Gastroesophageal sphincter (tissue), 3 donors: ENCODE results near the gene ARMC3.

Experiments
- POLR2A ChIP-seq, 2 donors: fragments of 450-650 bp; IDR thresholded peaks; one replicate each; pipeline ENCODE4 v1.6.1; 2017; ENCODE audit warnings: antibody characterized with exemption in 2 of 2, mild to moderate bottlenecking in 2 of 2, moderate library complexity in 1 of 2
- POLR2AphosphoS5 ChIP-seq: sonication (generic); formaldehyde crosslinking; IDR thresholded peaks from one replicate; pipeline ENCODE4 v1.6.1; 2017; ENCODE audit warnings: antibody characterized with exemption
- TF ChIP-seq, protein P1 (sequence below), 4 experiments: fragments of 200-600 bp in 2 of 4; fragments of 450-650 bp in 2 of 4; sonication (generic) in 1 of 4; IDR thresholded peaks; one replicate each; pipeline ENCODE4 v1.5.1; 2017 to 2019; ENCODE audit warnings: antibody characterized with exemption in 4 of 4, mild to moderate bottlenecking in 2 of 4, moderate library complexity in 2 of 4

DNA sequence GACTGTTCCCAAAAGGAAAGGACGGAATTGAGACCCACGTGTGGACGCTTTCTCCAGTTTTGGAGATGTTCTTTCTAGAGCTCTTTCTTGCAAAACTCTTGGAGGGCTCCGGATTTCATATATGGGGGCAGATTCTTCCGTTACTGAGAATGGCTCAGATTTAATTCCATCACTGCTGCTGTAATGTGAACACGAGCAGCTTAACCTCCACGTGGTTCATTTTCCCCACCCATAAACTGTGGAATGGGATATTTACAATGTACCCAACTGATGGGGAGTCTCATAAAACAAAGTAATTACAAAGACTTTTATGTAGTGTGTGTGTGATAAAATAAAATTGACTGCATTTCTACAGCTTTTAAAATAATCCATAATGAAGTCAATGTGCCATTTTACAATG, 152.4 kb downstream of the ARMC3 start:
- no peak for TF ChIP-seq POLR2A (IDR thresholded peaks at IDR 0.05)
- TF ChIP-seq, protein P1, sequence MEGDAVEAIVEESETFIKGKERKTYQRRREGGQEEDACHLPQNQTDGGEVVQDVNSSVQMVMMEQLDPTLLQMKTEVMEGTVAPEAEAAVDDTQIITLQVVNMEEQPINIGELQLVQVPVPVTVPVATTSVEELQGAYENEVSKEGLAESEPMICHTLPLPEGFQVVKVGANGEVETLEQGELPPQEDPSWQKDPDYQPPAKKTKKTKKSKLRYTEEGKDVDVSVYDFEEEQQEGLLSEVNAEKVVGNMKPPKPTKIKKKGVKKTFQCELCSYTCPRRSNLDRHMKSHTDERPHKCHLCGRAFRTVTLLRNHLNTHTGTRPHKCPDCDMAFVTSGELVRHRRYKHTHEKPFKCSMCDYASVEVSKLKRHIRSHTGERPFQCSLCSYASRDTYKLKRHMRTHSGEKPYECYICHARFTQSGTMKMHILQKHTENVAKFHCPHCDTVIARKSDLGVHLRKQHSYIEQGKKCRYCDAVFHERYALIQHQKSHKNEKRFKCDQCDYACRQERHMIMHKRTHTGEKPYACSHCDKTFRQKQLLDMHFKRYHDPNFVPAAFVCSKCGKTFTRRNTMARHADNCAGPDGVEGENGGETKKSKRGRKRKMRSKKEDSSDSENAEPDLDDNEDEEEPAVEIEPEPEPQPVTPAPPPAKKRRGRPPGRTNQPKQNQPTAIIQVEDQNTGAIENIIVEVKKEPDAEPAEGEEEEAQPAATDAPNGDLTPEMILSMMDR (IDR thresholded peaks at IDR 0.05), result no peak
- TF ChIP-seq POLR2AphosphoS5, result no peak
